ENCODE results near the gene TRAPPC11. TPM values are rescaled to one million over a fixed set of nuclear protein-coding genes. Genes with fewer than 3 reads are reported as not detected.

TRAPPC11 gene
- total RNA-seq, 1 experiment from 2014 or later, result 21.1 TPM

- H3K27ac ChIP-seq (ENCODE audit: low read length), result no peak overlapping the region
- DNase-seq (ENCODE audit: low read depth, low spot score), result no peak
- no peak overlapping the region for H3K4me3 ChIP-seq (ENCODE audit: low read depth in 2 of 2, low read length in 2 of 2)
- H3K4me1 ChIP-seq (ENCODE audit: control insufficient read depth, insufficient read depth, low read length), result no peaks in the 10 kb centered on the region; the same call in 1 of the 2 replicates
- intact Hi-C loops (cut with micrococcal nuclease; ENCODE audit: unreplicated experiment), result no loop called here
- no peaks in the 10 kb centered on the region for H3K36me3 ChIP-seq (ENCODE audit: control insufficient read depth, insufficient read depth, low read length)
- BruUV-seq (replicated peaks), result no TSS peak
- no peaks in the 10 kb centered on the region for H3K27me3 ChIP-seq (ENCODE audit: control insufficient read depth, insufficient read depth, low read length)
- CTCF ChIA-PET, result no interaction called here
- no peak for TF ChIP-seq REST (IDR thresholded peaks at IDR 0.05; ENCODE audit: insufficient read depth in 1 of 2, low read depth in 2 of 2, low read length in 1 of 2)
- TF ChIP-seq TCF7L2 (IDR thresholded peaks at IDR 0.05; ENCODE audit: low read depth, low read length), result no peak
- TF ChIP-seq CTCF (IDR thresholded peaks at IDR 0.05), result no peak
- TF ChIP-seq SIN3A (IDR thresholded peaks at IDR 0.05; ENCODE audit: borderline replicate concordance, insufficient read depth, low read depth, low read length), result no peak
- TF ChIP-seq POLR2AphosphoS5 (IDR thresholded peaks at IDR 0.05; ENCODE audit: low read depth, low read length), result no peak
- no peaks in the 10 kb centered on the region for H3K9me3 ChIP-seq (ENCODE audit: control insufficient read depth, insufficient read depth, low read depth, low read length)
- no peak for ATAC-seq
- POLR2A ChIA-PET, result no interaction called here
- in situ Hi-C loops (cut with HindIII; ENCODE audit: low pct_unique_long_range_greater_than_20kb, low sequenced_read_pairs), result no loop called here
Observed at GRCh38 chr4:183612329-183613250, 46.5 kb upstream of the TRAPPC11 start.

- TF ChIP-seq REST (IDR thresholded peaks at IDR 0.05; ENCODE audit: insufficient read depth in 1 of 2, low read depth in 2 of 2, low read length in 1 of 2) (no peak), SIN3A (IDR thresholded peaks at IDR 0.05; ENCODE audit: borderline replicate concordance, insufficient read depth, low read depth, low read length) (no peak), POLR2AphosphoS5 (IDR thresholded peaks at IDR 0.05; ENCODE audit: low read depth, low read length) (no peak), CTCF (IDR thresholded peaks at IDR 0.05) (no peak), TCF7L2 (IDR thresholded peaks at IDR 0.05; ENCODE audit: low read depth, low read length) (no peak)
- H3K9me3 ChIP-seq (ENCODE audit: control insufficient read depth, insufficient read depth, low read depth, low read length), result no peaks in the 10 kb centered on the region
- POLR2A ChIA-PET, result no interaction called here
- intact Hi-C loops (cut with micrococcal nuclease; ENCODE audit: unreplicated experiment) (no loop called here), in situ Hi-C loops (cut with HindIII; ENCODE audit: low pct_unique_long_range_greater_than_20kb, low sequenced_read_pairs) (no loop called here)
- H3K27ac ChIP-seq (ENCODE audit: low read length), result no peak overlapping the region
- BruUV-seq (replicated peaks), result no TSS peak
- ATAC-seq (no peak), DNase-seq (ENCODE audit: low read depth, low spot score) (no peak)
- H3K27me3 ChIP-seq (ENCODE audit: control insufficient read depth, insufficient read depth, low read length), result no peaks in the 10 kb centered on the region
- CTCF ChIA-PET, result no interaction called here
- H3K4me1 ChIP-seq (ENCODE audit: control insufficient read depth, insufficient read depth, low read length), result no peaks in the 10 kb centered on the region
- no peaks in the 10 kb centered on the region for H3K36me3 ChIP-seq (ENCODE audit: control insufficient read depth, insufficient read depth, low read length)
- H3K4me3 ChIP-seq (ENCODE audit: low read depth in 2 of 2, low read length in 2 of 2), result no peak overlapping the region
Observed at GRCh38 chr4:183617075-183617474, 42.0 kb upstream of the TRAPPC11 start.

All from Panc1 (cell line).